Astrocyte (in vitro differentiated cells and primary cell): ENCODE data around the gene PDE1C.

Source experiments
- EZH2 ChIP-seq: IDR thresholded peaks from 2 replicates; pipeline ENCODE4 v1.6.1; 2012; ENCODE audit warnings: mild to moderate bottlenecking, low read length, inconsistent platforms; ENCODE audit not compliant: insufficient read depth
- TF ChIP-seq, protein P1 (sequence below): IDR thresholded peaks from 2 replicates; pipeline ENCODE4 v1.5.1; 2011; ENCODE audit warnings: low read depth, mild to moderate bottlenecking, inconsistent platforms, low read length, moderate library complexity; ENCODE audit not compliant: insufficient read depth

DNA sequence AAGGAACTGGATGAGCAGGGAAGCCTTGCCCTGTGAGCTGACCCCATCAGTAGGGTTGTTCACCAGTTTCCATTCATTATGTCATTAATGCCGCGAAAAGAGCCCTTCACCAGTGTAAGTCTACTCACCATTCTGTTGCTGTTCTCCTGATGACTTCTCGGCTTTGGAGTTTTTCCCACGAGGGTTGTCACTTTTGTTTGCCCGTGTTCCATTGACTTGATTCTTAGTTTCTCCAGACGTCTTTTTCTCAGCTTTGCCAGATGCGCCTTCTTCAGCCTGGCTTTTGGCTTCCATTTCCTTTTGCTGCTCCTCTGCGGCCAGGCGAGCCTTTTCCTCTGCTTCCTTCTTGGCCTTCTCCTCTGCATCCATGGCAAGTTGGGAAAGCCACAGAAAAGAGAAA lies 254.4 kb downstream of the PDE1C start:
- TF ChIP-seq, protein P1, sequence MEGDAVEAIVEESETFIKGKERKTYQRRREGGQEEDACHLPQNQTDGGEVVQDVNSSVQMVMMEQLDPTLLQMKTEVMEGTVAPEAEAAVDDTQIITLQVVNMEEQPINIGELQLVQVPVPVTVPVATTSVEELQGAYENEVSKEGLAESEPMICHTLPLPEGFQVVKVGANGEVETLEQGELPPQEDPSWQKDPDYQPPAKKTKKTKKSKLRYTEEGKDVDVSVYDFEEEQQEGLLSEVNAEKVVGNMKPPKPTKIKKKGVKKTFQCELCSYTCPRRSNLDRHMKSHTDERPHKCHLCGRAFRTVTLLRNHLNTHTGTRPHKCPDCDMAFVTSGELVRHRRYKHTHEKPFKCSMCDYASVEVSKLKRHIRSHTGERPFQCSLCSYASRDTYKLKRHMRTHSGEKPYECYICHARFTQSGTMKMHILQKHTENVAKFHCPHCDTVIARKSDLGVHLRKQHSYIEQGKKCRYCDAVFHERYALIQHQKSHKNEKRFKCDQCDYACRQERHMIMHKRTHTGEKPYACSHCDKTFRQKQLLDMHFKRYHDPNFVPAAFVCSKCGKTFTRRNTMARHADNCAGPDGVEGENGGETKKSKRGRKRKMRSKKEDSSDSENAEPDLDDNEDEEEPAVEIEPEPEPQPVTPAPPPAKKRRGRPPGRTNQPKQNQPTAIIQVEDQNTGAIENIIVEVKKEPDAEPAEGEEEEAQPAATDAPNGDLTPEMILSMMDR, result no peak
- TF ChIP-seq EZH2, result no peak
